OCI-LY7 (cell line): ENCODE measurements around the gene TKT. TPM values are rescaled to one million over a fixed set of nuclear protein-coding genes. Genes with fewer than 3 reads are reported as not detected.

Experiments used
- BruUV-seq: library from RNA; stranded (reverse); fragments of 400-500 nt; replicated peaks from 2 replicates; lab custom pipeline; 2021; lab: Mats Ljungman, UMichigan
- CTCF ChIA-PET: fragments of 300-600 bp; sonication (Branson Sonifier 250); formaldehyde crosslinking; loops from one replicate; lab custom pipeline; 2022; ENCODE audit warnings: antibody characterized with exemption; ENCODE audit not compliant: unreplicated experiment; lab: Charles Lee
- POLR2A ChIA-PET: fragments of 300-600 bp; sonication (Branson Sonifier 250); formaldehyde crosslinking; loops from one replicate; lab custom pipeline; 2022; ENCODE audit warnings: antibody characterized with exemption; lab: Charles Lee
- DNase-seq: peaks from one replicate; pipeline ENCODE4 v3.0.0-alpha.2; 2015; ENCODE audit warnings: low spot score
- H2AFZ ChIP-seq: fragments of 200-600 bp; sonication (generic), shearing (Covaris generic); 2 replicates; pipeline ENCODE4 v1.6.1; 2014; ENCODE audit warnings: mild to moderate bottlenecking, antibody characterized with exemption, low read length, moderate library complexity
- H3K27ac ChIP-seq: fragments of 200-600 bp; sonication (generic); 2 replicates; pipeline ENCODE4 v1.5.1; 2014; ENCODE audit warnings: mixed run types, low read depth, mild to moderate bottlenecking, moderate library complexity, low read length, inconsistent platforms; ENCODE audit not compliant: poor library complexity, severe bottlenecking
- H3K36me3 ChIP-seq: fragments of 200-600 bp; sonication (generic); 2 replicates; pipeline ENCODE4 v1.6.1; 2014; ENCODE audit warnings: mild to moderate bottlenecking, antibody characterized with exemption, low read length, moderate library complexity, mixed read lengths; ENCODE audit not compliant: insufficient read depth
- H3K4me1 ChIP-seq: fragments of 200-600 bp; sonication (generic); 2 replicates; pipeline ENCODE4 v1.5.1; 2014; ENCODE audit warnings: mild to moderate bottlenecking, low read length; ENCODE audit not compliant: insufficient read depth, poor library complexity, severe bottlenecking
- H3K4me2 ChIP-seq: fragments of 200-600 bp; sonication (generic); 2 replicates; pipeline ENCODE4 v1.6.1; 2014; ENCODE audit warnings: mild to moderate bottlenecking, low read length
- H3K4me3 ChIP-seq: fragments of 200-600 bp; sonication (generic); 2 replicates; pipeline ENCODE4 v1.5.1; 2014; ENCODE audit warnings: mild to moderate bottlenecking, low read depth, low read length; ENCODE audit not compliant: poor library complexity, severe bottlenecking
- H3K79me2 ChIP-seq: fragments of 200-600 bp; sonication (generic); 2 replicates; pipeline ENCODE4 v1.6.1; 2016; ENCODE audit warnings: low read depth, mild to moderate bottlenecking, low read length, moderate library complexity, mixed read lengths; ENCODE audit not compliant: insufficient read depth
- H3K9me2 ChIP-seq: fragments of 200-600 bp; sonication (generic); 2 replicates; pipeline ENCODE4 v1.6.1; 2016; ENCODE audit warnings: mild to moderate bottlenecking, low read length, mixed read lengths; ENCODE audit not compliant: insufficient read depth
- H3K9me3 ChIP-seq: fragments of 200-600 bp; sonication (generic); 2 replicates; pipeline ENCODE4 v1.6.1; 2014; ENCODE audit warnings: mild to moderate bottlenecking, mixed run types, low read length, mixed read lengths
- H4K20me1 ChIP-seq: fragments of 200-600 bp; sonication (generic); 2 replicates; pipeline ENCODE4 v1.6.1; 2014; ENCODE audit warnings: mild to moderate bottlenecking, antibody characterized with exemption, low read length, moderate library complexity, mixed read lengths; ENCODE audit not compliant: insufficient read depth
- CTCF ChIP-seq: fragments of 200-600 bp; sonication (generic); conservative IDR thresholded peaks from 2 replicates; pipeline ENCODE4 v1.5.1; 2014; ENCODE audit warnings: mild to moderate bottlenecking, antibody characterized with exemption, low read length, moderate library complexity, mixed read lengths
- EZH2phosphoT487 ChIP-seq: fragments of 200-600 bp; sonication (generic); IDR thresholded peaks from 2 replicates; pipeline ENCODE4 v1.6.1; 2018; ENCODE audit warnings: low read depth, borderline replicate concordance, mild to moderate bottlenecking, mixed run types, antibody characterized with exemption, low read length, moderate library complexity, mixed read lengths
- intact Hi-C: fragments of 100-400 bp; cut with micrococcal nuclease; formaldehyde crosslinking; loops from one replicate; pipeline ENCODE4 v1.10.0; 2022; ENCODE audit not compliant: unreplicated experiment
- total RNA-seq, 2 experiments: library from RNA; depleted of rRNA in 1 of 2; stranded (reverse); fragments of >200 nt in 1 of 2; shearing (Covaris generic) in 1 of 2; gene quantifications; 2 replicates each; pipeline ENCODE4 v1.2.3, GENCODE V29; 2014 to 2022

Gene TKT
- total RNA-seq, 2 experiments from 2014 or later, result 325 to 386 TPM

DNA sequence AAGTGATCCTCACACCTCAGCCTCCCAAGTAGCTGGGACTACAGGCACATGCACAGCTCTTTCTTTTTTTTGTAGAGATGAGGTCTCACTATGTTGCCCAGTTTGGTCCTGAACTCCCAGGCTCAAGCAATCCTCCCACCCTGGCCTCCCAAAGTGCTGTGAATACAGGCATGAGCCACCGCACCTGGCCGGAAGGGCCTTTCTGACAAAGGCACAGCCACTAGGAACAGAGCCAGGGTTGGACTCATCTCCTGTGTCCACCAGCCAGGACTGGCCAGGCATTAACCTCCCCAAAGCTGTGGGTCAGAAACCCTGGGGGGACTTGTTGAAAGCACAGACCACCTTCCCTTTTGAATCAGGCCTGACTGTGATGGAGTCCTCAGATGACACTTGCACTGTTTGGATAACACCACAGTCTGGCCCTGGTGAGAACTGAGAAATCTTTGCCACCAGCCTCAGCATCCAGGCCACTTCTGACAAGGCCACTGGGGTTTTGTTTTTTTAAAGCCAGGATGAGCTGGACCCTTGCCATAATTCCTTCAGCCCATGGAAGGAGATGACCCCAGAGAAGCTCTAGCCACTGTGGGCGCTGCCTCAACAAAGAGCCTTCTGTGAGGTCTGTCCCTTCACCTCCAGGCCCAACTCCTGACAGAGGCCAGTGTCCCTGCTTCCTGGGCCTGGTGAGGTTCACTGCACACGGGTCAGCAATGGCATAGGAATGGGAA lies 4.8 kb downstream of the TKT start:
- Histone ChIP-seq H3K9me3 (no peaks in the 10 kb centered on the region), H2AFZ (no peak overlapping the region), H3K27ac (peak overlapping the region; percentile 79), H3K4me1 (peaks cover 71% of the 10 kb centered on the region), H4K20me1 (peaks cover 42% of the 10 kb centered on the region), H3K4me2 (peak overlapping the region; percentile 98), H3K36me3 (peaks cover 62% of the 10 kb centered on the region), H3K79me2 (peaks cover 97% of the 10 kb centered on the region), H3K4me3 (peak overlapping the region; percentile 15), H3K9me2 (no peaks in the 10 kb centered on the region)
- DNase-seq, result no peak
- intact Hi-C loops, result no loop called here
- no TSS peak for BruUV-seq
- POLR2A ChIA-PET, result interaction anchor here (0.6 to 2.1 kb wide), 3 partner anchors 11 to 97 kb away, joined by 3 to 6 read pairs (median 4); no protein-coding TSS in a partner anchor
- CTCF ChIA-PET, result no interaction called here
- TF ChIP-seq EZH2phosphoT487 (no peak), CTCF (no peak)

GRCh38 chr3:53250453-53250852 lies 5.4 kb downstream of the TKT start:
- Histone ChIP-seq H3K4me2 (peak overlapping the region; percentile 98), H3K9me2 (no peaks in the 10 kb centered on the region), H3K79me2 (peaks cover 100% of the 10 kb centered on the region), H3K9me3 (no peaks in the 10 kb centered on the region), H4K20me1 (peaks cover 42% of the 10 kb centered on the region), H3K27ac (peak overlapping the region; percentile 79), H3K36me3 (peaks cover 67% of the 10 kb centered on the region), H2AFZ (no peak overlapping the region), H3K4me3 (peak overlapping the region; percentile 56), H3K4me1 (peaks cover 70% of the 10 kb centered on the region)
- CTCF ChIA-PET, result no interaction called here
- no TSS peak for BruUV-seq
- TF ChIP-seq EZH2phosphoT487 (no peak), CTCF (no peak)
- POLR2A ChIA-PET, result interaction anchor here (0.6 kb wide), 2 partner anchors 95 to 644 kb away, joined by 3 to 4 read pairs; no protein-coding TSS in a partner anchor
- intact Hi-C loops, result no loop called here
- DNase-seq, result no peak

DNA sequence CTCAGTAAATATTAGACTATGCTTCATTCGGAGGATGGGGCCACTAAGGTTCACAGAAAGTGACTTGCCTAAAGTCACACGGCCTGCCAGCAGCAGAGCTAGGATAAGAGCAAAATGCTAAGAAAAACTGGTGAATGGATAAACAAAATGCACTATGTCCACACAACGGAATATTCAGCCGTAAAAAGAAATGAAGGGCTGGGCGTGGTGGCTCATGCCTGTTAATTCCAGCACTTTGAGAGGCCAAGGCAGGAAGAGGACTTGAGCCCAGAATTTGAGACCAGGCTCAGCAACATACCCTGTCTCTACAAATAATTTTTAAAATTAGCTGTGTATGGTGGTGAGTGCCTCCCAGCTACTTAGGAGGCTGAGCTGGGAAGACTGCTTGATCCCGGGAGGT lies 7.7 kb downstream of the TKT start:
- intact Hi-C loops, result no loop called here

More for the DNA sequence above, 7.7 kb downstream of the TKT start:
- BruUV-seq, result no TSS peak
- peaks cover 67% of the 10 kb centered on the region for H3K36me3 ChIP-seq
- H3K4me3 ChIP-seq, result no peak overlapping the region
- H3K4me2 ChIP-seq, result peak overlapping the region; percentile 98
- H2AFZ ChIP-seq, result no peak overlapping the region
- ChIA-PET POLR2A (interaction anchor here (0.7 to 1.7 kb wide), 2 partner anchors 99 to 310 kb away, joined by 5 read pairs; partner anchors contain the start of gene DCP1A), CTCF (no interaction called here)
- no peaks in the 10 kb centered on the region for H3K9me2 ChIP-seq
- peaks cover 100% of the 10 kb centered on the region for H3K79me2 ChIP-seq
- H3K27ac ChIP-seq, result peak overlapping the region; percentile 79
- TF ChIP-seq CTCF (no peak), EZH2phosphoT487 (no peak)
- H3K9me3 ChIP-seq, result no peaks in the 10 kb centered on the region
- peaks cover 41% of the 10 kb centered on the region for H4K20me1 ChIP-seq
- H3K4me1 ChIP-seq, result peaks cover 58% of the 10 kb centered on the region
- DNase-seq, result no peak
